HCT116 (cell line): ENCODE measurements around the gene STX16. TPM values are rescaled to one million over a fixed set of nuclear protein-coding genes. Genes with fewer than 3 reads are reported as not detected.
A peak's percentile ranks its signal among the peaks of the same experiment; 100 is the strongest.

Experiments
- ATAC-seq: fragments of 200-7000 bp; cut with Tn5 transposase; 2 replicates; pipeline ENCODE4 v1.9.1; 2020; ENCODE audit warnings: mild to moderate bottlenecking, moderate library complexity
- BruUV-seq: library from RNA; stranded (reverse); fragments of 400-500 nt; replicated peaks from 2 replicates; lab custom pipeline; 2021; lab: Mats Ljungman, UMichigan
- CTCF ChIA-PET: fragments of 300-600 bp; sonication (Branson Sonifier 250); formaldehyde crosslinking; loops from one replicate; lab custom pipeline; 2021; ENCODE audit warnings: antibody characterized with exemption; lab: Charles Lee
- POLR2A ChIA-PET: fragments of 300-600, 350-600 bp; sonication (Branson Sonifier 250); formaldehyde crosslinking; loops from one replicate; lab custom pipeline; 2021; ENCODE audit warnings: antibody characterized with exemption; lab: Charles Lee
- RAD21 ChIA-PET, 2 experiments: fragments of 300-600 bp; sonication (Branson Sonifier 250); formaldehyde crosslinking; loops; one replicate each; lab custom pipeline; 2023; ENCODE audit warnings: low total read pairs in 2 of 2; ENCODE audit not compliant: uncharacterized antibody in 2 of 2, unreplicated experiment in 2 of 2, low non-redundant PET in 1 of 2; lab: Charles Lee
- DNase-seq: peaks from one replicate; pipeline ENCODE4 v3.0.0-alpha.2; 2010; ENCODE audit warnings: low read depth, low spot score
- H2AFZ ChIP-seq: fragments of 200-600 bp; shearing (Covaris generic), sonication (generic); 2 replicates; pipeline ENCODE4 v1.6.1; 2017; ENCODE audit warnings: low read depth, mixed run types, mixed read lengths, antibody characterized with exemption, low read length; ENCODE audit not compliant: poor library complexity, severe bottlenecking
- H3K27ac ChIP-seq: 2 replicates; pipeline ENCODE4 v1.5.1; 2012; ENCODE audit warnings: low read depth, low read length
- H3K27me3 ChIP-seq: fragments of 200-600 bp; sonication (generic); 2 replicates; pipeline ENCODE4 v1.6.1; 2016; ENCODE audit warnings: mixed run types, low read length, mixed read lengths; ENCODE audit not compliant: insufficient read depth
- H3K36me3 ChIP-seq, 2 experiments: fragments of 200-500 bp in 1 of 2; fragments of 200-600 bp in 1 of 2; sonication (Bioruptor generic) in 1 of 2; sonication (generic) in 1 of 2; 2 replicates each; pipeline versions ENCODE4 v1.5.1 to v1.6.1; 2014 to 2016; ENCODE audit warnings: low read length in 2 of 2, inconsistent platforms in 1 of 2, mixed read lengths in 1 of 2, mixed run types in 1 of 2; ENCODE audit not compliant: insufficient read depth in 2 of 2, control insufficient read depth in 1 of 2
- H3K4me1 ChIP-seq, 2 experiments: fragments of 200-600 bp in 1 of 2; sonication (generic) in 1 of 2; 2 replicates each; pipeline versions ENCODE4 v1.5.1 to v1.6.1; 2012 to 2017; ENCODE audit warnings: low read length in 2 of 2, inconsistent platforms in 1 of 2, mild to moderate bottlenecking in 1 of 2, mixed read lengths in 1 of 2, mixed run types in 1 of 2, moderate library complexity in 1 of 2; ENCODE audit not compliant: insufficient read depth in 2 of 2, control insufficient read depth in 1 of 2
- H3K4me2 ChIP-seq: fragments of 200-600 bp; sonication (generic); 2 replicates; pipeline ENCODE4 v1.6.1; 2017; ENCODE audit warnings: mixed run types, low read length, mixed read lengths
- H3K4me3 ChIP-seq, 2 experiments: fragments of 200-600 bp in 1 of 2; sonication (generic) in 1 of 2; replicated peaks in 1 of 2; 2 replicates each; pipeline ENCODE4 v1.5.1; 2011 to 2016; ENCODE audit warnings: low read length in 2 of 2, control low read depth in 1 of 2, low read depth in 1 of 2, mild to moderate bottlenecking in 1 of 2, mixed read lengths in 1 of 2, mixed run types in 1 of 2
- H3K79me2 ChIP-seq: fragments of 200-600 bp; sonication (generic); 2 replicates; pipeline ENCODE4 v1.6.1; 2017; ENCODE audit warnings: mild to moderate bottlenecking, mixed run types, low read length, moderate library complexity, mixed read lengths; ENCODE audit not compliant: insufficient read depth
- H3K9ac ChIP-seq: fragments of 200-600 bp; sonication (generic); 2 replicates; pipeline ENCODE4 v1.6.1; 2016; ENCODE audit warnings: low read length, mixed read lengths
- H3K9me2 ChIP-seq: fragments of 200-600 bp; sonication (generic), shearing (Covaris generic); 2 replicates; pipeline ENCODE4 v1.6.1; 2017; ENCODE audit warnings: mixed run types, mild to moderate bottlenecking, moderate library complexity; ENCODE audit not compliant: insufficient read depth
- H3K9me3 ChIP-seq, 2 experiments: fragments of 200-500 bp in 1 of 2; fragments of 200-600 bp in 1 of 2; sonication (Bioruptor generic) in 1 of 2; sonication (generic) in 1 of 2; 2 replicates each; pipeline ENCODE4 v1.6.1; 2014 to 2017; ENCODE audit warnings: low read length in 2 of 2, mixed read lengths in 2 of 2, inconsistent platforms in 1 of 2, low read depth in 1 of 2, mild to moderate bottlenecking in 1 of 2, mixed run types in 1 of 2, moderate library complexity in 1 of 2; ENCODE audit not compliant: control insufficient read depth in 1 of 2, insufficient read depth in 1 of 2
- H4K20me1 ChIP-seq: fragments of 200-600 bp; sonication (generic), shearing (Covaris generic); 2 replicates; pipeline ENCODE4 v1.6.1; 2017; ENCODE audit warnings: mixed run types, mild to moderate bottlenecking, moderate library complexity; ENCODE audit not compliant: insufficient read depth
- ATF3 ChIP-seq: IDR thresholded peaks from 2 replicates; pipeline ENCODE4 v1.6.1; 2012
- CEBPB ChIP-seq: IDR thresholded peaks from 2 replicates; pipeline ENCODE4 v1.6.1; 2012; ENCODE audit warnings: low read depth
- CTCF ChIP-seq, 3 experiments: fragments of 200-600 bp in 1 of 3; sonication (generic) in 1 of 3; IDR thresholded peaks in 2 of 3; conservative IDR thresholded peaks in 1 of 3; 2 replicates each; pipeline ENCODE4 v1.5.1; 2012 to 2017; ENCODE audit warnings: low read depth in 2 of 3, low read length in 2 of 3, antibody characterized with exemption in 1 of 3, borderline replicate concordance in 1 of 3, control low read depth in 1 of 3, mild to moderate bottlenecking in 1 of 3, mixed read lengths in 1 of 3, mixed run types in 1 of 3, moderate library complexity in 1 of 3; ENCODE audit not compliant: insufficient read depth in 1 of 3
- ELF1 ChIP-seq: IDR thresholded peaks from 2 replicates; pipeline ENCODE4 v1.6.1; 2012; ENCODE audit warnings: low read depth, borderline replicate concordance
- EZH2 ChIP-seq: fragments of 200-600 bp; sonication (generic); IDR thresholded peaks from 2 replicates; pipeline ENCODE4 v1.6.1; 2017; ENCODE audit warnings: antibody characterized with exemption, mixed run types
- EZH2phosphoT487 ChIP-seq: fragments of 200-600 bp; IDR thresholded peaks from 2 replicates; pipeline ENCODE4 v1.6.1; 2018; ENCODE audit warnings: antibody characterized with exemption, borderline replicate concordance
- FOSL1 ChIP-seq: IDR thresholded peaks from 2 replicates; pipeline ENCODE4 v1.6.1; 2012; ENCODE audit warnings: low read depth
- POLR2A ChIP-seq: IDR thresholded peaks from 2 replicates; pipeline ENCODE4 v1.7.0; 2011; ENCODE audit warnings: borderline replicate concordance; ENCODE audit not compliant: insufficient read depth, insufficient read length; ENCODE audit errors: extremely low read depth
- POLR2AphosphoS5 ChIP-seq: IDR thresholded peaks from 2 replicates; pipeline ENCODE4 v1.6.1; 2011; ENCODE audit warnings: mild to moderate bottlenecking, low read depth, low read length, moderate library complexity
- RAD21 ChIP-seq: IDR thresholded peaks from 2 replicates; pipeline ENCODE4 v1.6.1; 2012; ENCODE audit warnings: low read depth, mild to moderate bottlenecking
- REST ChIP-seq: IDR thresholded peaks from 2 replicates; pipeline ENCODE4 v1.6.1; 2012; ENCODE audit warnings: low read depth
- SIN3A ChIP-seq: IDR thresholded peaks from 2 replicates; pipeline ENCODE4 v1.6.1; 2012; ENCODE audit warnings: low read depth
- SP1 ChIP-seq: IDR thresholded peaks from 2 replicates; pipeline ENCODE4 v1.6.1; 2012; ENCODE audit warnings: low read depth
- TCF7L2 ChIP-seq: IDR thresholded peaks from 2 replicates; pipeline ENCODE4 v1.7.0; 2011; ENCODE audit warnings: borderline replicate concordance, inconsistent platforms; ENCODE audit not compliant: insufficient read depth, insufficient read length; ENCODE audit errors: extremely low read depth
- YY1 ChIP-seq: IDR thresholded peaks from 2 replicates; pipeline ENCODE4 v1.6.1; 2011; ENCODE audit warnings: low read length, low read depth, moderate library complexity, mild to moderate bottlenecking; ENCODE audit not compliant: insufficient replicate concordance; ENCODE audit errors: extremely low read depth
- ZBTB33 ChIP-seq: IDR thresholded peaks from 2 replicates; pipeline ENCODE4 v1.6.1; 2011; ENCODE audit warnings: mild to moderate bottlenecking, low read length, moderate library complexity; ENCODE audit not compliant: insufficient replicate concordance; ENCODE audit errors: extremely low read depth
- ZFX ChIP-seq: fragments of 450-650 bp; IDR thresholded peaks from 2 replicates; pipeline ENCODE4 v1.6.1; 2017
- ZNF274 ChIP-seq: fragments of 200-500 bp; sonication (Bioruptor generic); IDR thresholded peaks from 2 replicates; pipeline ENCODE4 v1.6.1; 2014; ENCODE audit warnings: mild to moderate bottlenecking, low read depth, low read length, inconsistent platforms
- intact Hi-C: fragments of 100-400 bp; cut with micrococcal nuclease; formaldehyde crosslinking; loops from 2 replicates; pipeline ENCODE4 v1.10.0; 2022
- total RNA-seq: library from RNA; stranded (reverse); gene quantifications from one replicate; pipeline ENCODE4 v1.2.1, GENCODE V29; 2021; ENCODE audit not compliant: unreplicated experiment

STX16 gene
- total RNA-seq, 1 experiment from 2014 or later = 55.1 TPM

GRCh38 chr20:58623579-58624473 is 27.3 kb upstream of the STX16 start:
- CTCF ChIA-PET = no interaction called here
- TF ChIP-seq POLR2AphosphoS5 = peak; percentile 38; the same call in 1 of the 2 replicates
- TF ChIP-seq POLR2A = no peak
- TF ChIP-seq CTCF (IDR thresholded peaks at IDR 0.05 in 2 of 3, conservative IDR thresholded peaks at IDR 0.05 in 1 of 3; ENCODE audit: borderline replicate concordance in 1 of 3, insufficient read depth in 1 of 3, low read depth in 2 of 3, low read length in 2 of 3) = no peak
- no peak for TF ChIP-seq SIN3A
- TF ChIP-seq EZH2 = no peak
- TF ChIP-seq CEBPB = no peak
- TF ChIP-seq REST = no peak
- peak; percentile 25; the same call in 1 of the 2 replicates for TF ChIP-seq RAD21
- TF ChIP-seq YY1 = peak; percentile 14
- peak; percentile 40 for TF ChIP-seq ZBTB33
- no peak for TF ChIP-seq EZH2phosphoT487
- TF ChIP-seq ZNF274 = no peak
- TF ChIP-seq ATF3 = no peak
- no peak for TF ChIP-seq ZFX
- no peak for TF ChIP-seq ELF1
- TF ChIP-seq FOSL1 = peak; percentile 99
- TF ChIP-seq SP1 = peak; percentile 92
- TF ChIP-seq TCF7L2 = peak; percentile 88

More at GRCh38 chr20:58623579-58624473, 27.3 kb upstream of the STX16 start:
- Histone ChIP-seq H3K4me1 (peaks cover 17 to 37% of the 10 kb centered on the region in 2 experiments), H3K9me3 (no peaks in the 10 kb centered on the region), H3K79me2 (no peaks in the 10 kb centered on the region), H3K36me3 (no peaks in the 10 kb centered on the region), H2AFZ (no peak overlapping the region), H3K27me3 (no peaks in the 10 kb centered on the region), H3K9me2 (no peaks in the 10 kb centered on the region), H3K27ac (peak overlapping the region; percentile 32), H4K20me1 (no peaks in the 10 kb centered on the region), H3K9ac (peak overlapping the region; percentile 38; the same call in 1 of the 2 replicates), H3K4me3 (peak overlapping the region in 1 of 2 experiments; percentile 27; a peak in 2 of 4 replicates), H3K4me2 (peak overlapping the region; percentile 71)
- peak; percentile 97 for ATAC-seq
- DNase-seq = peak; percentile 75
- BruUV-seq = no TSS peak
- ChIA-PET POLR2A (interaction anchor here (1.0 kb wide), 1 partner anchor 27 kb away, joined by 4 read pairs; the partner anchor contains the start of gene STX16), RAD21 (no interaction called here)
- intact Hi-C loops = no loop called here
